Endothelial cell of umbilical vein (primary cell): Measurements from ENCODE around the gene RSPRY1. TPM values are rescaled to one million over a fixed set of nuclear protein-coding genes. Genes with fewer than 3 reads are reported as not detected.

Source experiments
- BruUV-seq: library from RNA; stranded (reverse); fragments of 400-500 nt; replicated peaks from 2 replicates; lab custom pipeline; 2021; lab: Mats Ljungman, UMichigan
- CTCF ChIA-PET: fragments of 300-600, 350-600 bp; sonication (Branson Sonifier 250); formaldehyde crosslinking; loops from one replicate; lab custom pipeline; 2021; ENCODE audit warnings: antibody characterized with exemption, inconsistent platforms; lab: Charles Lee
- POLR2A ChIA-PET: fragments of 300-600, 350-600 bp; sonication (Branson Sonifier 250); formaldehyde crosslinking; loops from one replicate; lab custom pipeline; 2021; ENCODE audit warnings: antibody characterized with exemption, inconsistent platforms; lab: Charles Lee
- DNase-seq: peaks from one replicate; pipeline ENCODE4 v3.0.0-alpha.2; 2011; ENCODE audit warnings: low read depth, low spot score
- FAIRE-seq: peaks from 2 replicates; lab custom pipeline; 2011; peaks lifted over from hg19 to GRCh38; lab: Jason Lieb, UNC
- H2AFZ ChIP-seq: 2 replicates; pipeline ENCODE4 v1.6.0; 2012; ENCODE audit warnings: low read depth, low read length, control low read depth, inconsistent platforms
- H3K27ac ChIP-seq: 2 replicates; pipeline ENCODE4 v1.5.1; 2011; ENCODE audit warnings: low read depth, mild to moderate bottlenecking, control low read depth, low read length, moderate library complexity; ENCODE audit not compliant: insufficient read depth
- H3K27me3 ChIP-seq, 2 experiments: 2 replicates each; pipeline versions ENCODE4 v1.6.0 to v1.6.1; 2011; ENCODE audit warnings: low read length in 2 of 2, mixed read lengths in 1 of 2; ENCODE audit not compliant: control insufficient read depth in 2 of 2, insufficient read depth in 2 of 2
- H3K36me3 ChIP-seq, 2 experiments: 2 replicates in 1 of 2; 3 replicates in 1 of 2; pipeline ENCODE4 v1.5.1; 2011; ENCODE audit warnings: low read length in 2 of 2, mild to moderate bottlenecking in 1 of 2, moderate library complexity in 1 of 2; ENCODE audit not compliant: control insufficient read depth in 2 of 2, insufficient read depth in 2 of 2; ENCODE audit errors: extremely low read depth in 1 of 2
- H3K4me1 ChIP-seq: 3 replicates; pipeline ENCODE4 v1.5.1; 2011; ENCODE audit warnings: mild to moderate bottlenecking, low read length; ENCODE audit not compliant: control insufficient read depth, insufficient read depth; ENCODE audit errors: extremely low read depth
- H3K4me2 ChIP-seq: 2 replicates; pipeline ENCODE4 v1.6.1; 2011; ENCODE audit warnings: low read length, control low read depth, mixed read lengths; ENCODE audit not compliant: insufficient read depth
- H3K4me3 ChIP-seq, 3 experiments: fragments of 200-600 bp in 1 of 3; sonication (generic), shearing (Covaris generic) in 1 of 3; replicated peaks in 1 of 3; 2 replicates each; pipeline ENCODE4 v1.5.1; 2011 to 2016; ENCODE audit warnings: control low read depth in 3 of 3, low read length in 3 of 3, mild to moderate bottlenecking in 2 of 3, inconsistent platforms in 1 of 3, low read depth in 1 of 3, moderate library complexity in 1 of 3; ENCODE audit not compliant: insufficient read depth in 1 of 3
- H3K79me2 ChIP-seq: 2 replicates; pipeline ENCODE4 v1.6.0; 2012; ENCODE audit warnings: low read length, inconsistent platforms; ENCODE audit not compliant: control insufficient read depth, insufficient read depth
- H3K9ac ChIP-seq: replicated peaks from 2 replicates; pipeline ENCODE3; 2011; ENCODE audit warnings: low read length, control low read depth; ENCODE audit not compliant: insufficient read depth; ENCODE audit errors: extremely low read depth
- H3K9me1 ChIP-seq: replicated peaks from 3 replicates; pipeline ENCODE4 v1.6.0; 2011; ENCODE audit warnings: mild to moderate bottlenecking, low read length; ENCODE audit not compliant: control insufficient read depth, insufficient read depth; ENCODE audit errors: extremely low read depth
- H3K9me3 ChIP-seq: replicated peaks from 2 replicates; pipeline ENCODE4 v1.5.1; 2012; ENCODE audit warnings: low read length, inconsistent platforms; ENCODE audit not compliant: control insufficient read depth, insufficient read depth
- H4K20me1 ChIP-seq: replicated peaks from 2 replicates; pipeline ENCODE3; 2011; ENCODE audit warnings: mild to moderate bottlenecking, low read length; ENCODE audit not compliant: control insufficient read depth, insufficient read depth; ENCODE audit errors: extremely low read depth
- CTCF ChIP-seq, 2 donors: IDR thresholded peaks; 1 replicate in 1 of 2; 2 replicates in 1 of 2; pipeline ENCODE4 v1.5.1; 2011; ENCODE audit warnings: low read length in 2 of 2, mild to moderate bottlenecking in 2 of 2, moderate library complexity in 2 of 2, control low read depth in 1 of 2, inconsistent platforms in 1 of 2, low read depth in 1 of 2; ENCODE audit not compliant: insufficient read depth in 1 of 2; ENCODE audit errors: extremely low read depth in 1 of 2
- EZH2 ChIP-seq: IDR thresholded peaks from 2 replicates; pipeline ENCODE4 v1.6.1; 2012; ENCODE audit warnings: borderline replicate concordance, low read depth, mild to moderate bottlenecking, moderate library complexity, low read length, inconsistent platforms; ENCODE audit not compliant: severe bottlenecking
- FOS ChIP-seq: IDR thresholded peaks from 2 replicates; pipeline ENCODE4 v1.6.1; 2011; ENCODE audit warnings: mild to moderate bottlenecking, low read length, moderate library complexity, borderline replicate concordance; ENCODE audit not compliant: insufficient read depth
- GATA2 ChIP-seq: IDR thresholded peaks from 2 replicates; pipeline ENCODE4 v1.7.0; 2011; ENCODE audit warnings: low read depth, mild to moderate bottlenecking, moderate library complexity, mixed read lengths, low read length; ENCODE audit not compliant: insufficient read length, insufficient read depth
- JUN ChIP-seq: IDR thresholded peaks from 2 replicates; pipeline ENCODE4 v1.6.1; 2011; ENCODE audit warnings: borderline replicate concordance, low read depth; ENCODE audit not compliant: insufficient read length, insufficient read depth
- MAX ChIP-seq: IDR thresholded peaks from 2 replicates; pipeline ENCODE4 v1.6.1; 2011; ENCODE audit not compliant: insufficient read depth, insufficient read length
- MYC ChIP-seq: IDR thresholded peaks from one replicate; pipeline ENCODE4 v1.6.1; 2011; ENCODE audit warnings: mild to moderate bottlenecking, low read depth, low read length
- POLR2A ChIP-seq: IDR thresholded peaks from 2 replicates; pipeline ENCODE4 v1.6.1; 2012; ENCODE audit warnings: low read depth, mild to moderate bottlenecking, control low read depth, low read length
- POLR2AphosphoS5 ChIP-seq: IDR thresholded peaks from 2 replicates; pipeline ENCODE4 v1.6.1; 2012; ENCODE audit warnings: low read depth, mild to moderate bottlenecking, control low read depth, low read length, moderate library complexity; ENCODE audit not compliant: insufficient read depth
- dilution Hi-C: fragments of 300-500 bp; cut with MboI; formaldehyde crosslinking; loops from one replicate; pipeline ENCODE4 v1.15.0; 2019; ENCODE audit warnings: low sequenced_read_pairs; ENCODE audit not compliant: extremely low pct_ligation_motif_present
- intact Hi-C: fragments of 100-400 bp; cut with micrococcal nuclease; formaldehyde crosslinking; loops from one replicate; pipeline ENCODE4 v1.10.0; 2022
- polyA plus RNA-seq, 4 experiments: library from polyadenylated mRNA; depleted of rRNA in 3 of 4; stranded (reverse) in 3 of 4; unstranded in 1 of 4; fragments of >200 nt; gene quantifications; 2 replicates each; pipeline versions ENCODE4 v1.2.1 to v1.2.3, GENCODE V29; 2011 to 2012; ENCODE audit warnings: missing spikeins in 1 of 4
- total RNA-seq: library from RNA; stranded (reverse); gene quantifications from 2 replicates; pipeline ENCODE4 v1.2.3, GENCODE V29; 2021

Gene RSPRY1
- total and polyA plus RNA-seq, 2 donors (not counting 3 experiments of a cell fraction or from before 2014, with no cell fraction given): 28.5 to 55.1 TPM

- CTCF ChIA-PET: interaction anchor here (5.7 kb wide), 1 partner anchor 73 kb away, joined by 71 read pairs; the partner anchor contains the start of gene CPNE2
- Histone ChIP-seq H3K36me3 (peaks cover 3 to 9% of the 10 kb centered on the region in 2 experiments), H3K79me2 (no peaks in the 10 kb centered on the region), H3K4me3 (no peak overlapping the region), H3K9me1 (no peaks in the 10 kb centered on the region), H2AFZ (no peak overlapping the region), H3K27ac (no peak overlapping the region), H3K4me1 (no peaks in the 10 kb centered on the region), H3K4me2 (no peak overlapping the region), H3K9me3 (no peaks in the 10 kb centered on the region), H3K9ac (no peak overlapping the region), H3K27me3 (no peaks in the 10 kb centered on the region), H4K20me1 (no peaks in the 10 kb centered on the region)
- intact Hi-C loops (no loop called here), dilution Hi-C loops (no loop called here)
- no TSS peak for BruUV-seq
- TF ChIP-seq FOS (no peak), CTCF (IDR thresholded peaks at IDR 0.05; ENCODE audit: extremely low read depth in 1 of 2, insufficient read depth in 1 of 2, low read depth in 1 of 2, low read length in 2 of 2) (no peak), MYC (no peak), MAX (no peak), POLR2A (no peak), GATA2 (no peak), JUN (no peak), POLR2AphosphoS5 (no peak), EZH2 (no peak)
- DNase-seq: no peak
- FAIRE-seq: no peak
- POLR2A ChIA-PET: no interaction called here
Measured at GRCh38 chr16:57165938-57166337, 20.2 kb upstream of the RSPRY1 start.
